ENCODE data around the gene TXNRD3. TPM values are rescaled to one million over a fixed set of nuclear protein-coding genes. Genes with fewer than 3 reads are reported as not detected.

Gene TXNRD3
- polyA plus RNA-seq, 1 donor (not counting 4 experiments of a cell fraction or from before 2014, with no cell fraction given) = 9.7 TPM

- Histone ChIP-seq H2AFZ (ENCODE audit: control insufficient read depth, low read length) (no peak overlapping the region), H3K79me2 (ENCODE audit: control insufficient read depth, insufficient read depth, low read length) (no peaks in the 10 kb centered on the region), H3K27me3 (ENCODE audit: control insufficient read depth, extremely low read depth, insufficient read depth, low read length) (peaks cover 15% of the 10 kb centered on the region), H3K9ac (ENCODE audit: control insufficient read depth, extremely low read depth, insufficient read depth, low read length) (no peak overlapping the region), H3K36me3 (ENCODE audit: control insufficient read depth in 2 of 2, extremely low read depth in 1 of 2, insufficient read depth in 2 of 2, low read length in 2 of 2) (no peaks in the 10 kb centered on the region), H3K27ac (ENCODE audit: control insufficient read depth, insufficient read depth, low read length) (no peak overlapping the region), H4K20me1 (ENCODE audit: control insufficient read depth, extremely low read depth, insufficient read depth, low read length) (no peaks in the 10 kb centered on the region), H3K4me3 (ENCODE audit: control insufficient read depth in 2 of 3, extremely low read depth in 1 of 3, insufficient read depth in 2 of 3, low read depth in 1 of 3, low read length in 3 of 3) (no peak overlapping the region), H3K4me1 (ENCODE audit: control insufficient read depth, extremely low read depth, insufficient read depth, low read length) (no peaks in the 10 kb centered on the region), H3K9me3 (ENCODE audit: control insufficient read depth, low read depth, low read length) (no peaks in the 10 kb centered on the region), H3K9me1 (ENCODE audit: control insufficient read depth, extremely low read depth, insufficient read depth, low read length) (no peaks in the 10 kb centered on the region), H3K4me2 (ENCODE audit: control insufficient read depth, extremely low read depth, insufficient read depth, low read depth, low read length) (no peak overlapping the region)
- no peak for TF ChIP-seq EZH2 (IDR thresholded peaks at IDR 0.05; ENCODE audit: low read length)
- no peak for TF ChIP-seq CTCF (optimal IDR thresholded peaks at IDR 0.05 in 1 of 3, IDR thresholded peaks at IDR 0.05 in 1 of 3, conservative IDR thresholded peaks at IDR 0.05 in 1 of 3; ENCODE audit: extremely low read depth in 1 of 3, insufficient read depth in 2 of 3, low read length in 3 of 3)
- FAIRE-seq (no peak), DNase-seq (ENCODE audit: low read depth, low spot score) (no peak)
- dilution Hi-C loops (cut with MboI; ENCODE audit: extremely low pct_ligation_motif_present, low sequenced_read_pairs) = no loop called here
These were observed 25.7 kb upstream of the TXNRD3 start for GRCh38 chr3:126680667-126681055.

- Histone ChIP-seq H3K4me2 (ENCODE audit: control insufficient read depth, extremely low read depth, insufficient read depth, low read depth, low read length) (no peak overlapping the region), H2AFZ (ENCODE audit: control insufficient read depth, low read length) (no peak overlapping the region), H3K9me1 (ENCODE audit: control insufficient read depth, extremely low read depth, insufficient read depth, low read length) (no peaks in the 10 kb centered on the region), H4K20me1 (ENCODE audit: control insufficient read depth, extremely low read depth, insufficient read depth, low read length) (no peaks in the 10 kb centered on the region), H3K36me3 (ENCODE audit: control insufficient read depth in 2 of 2, extremely low read depth in 1 of 2, insufficient read depth in 2 of 2, low read length in 2 of 2) (no peaks in the 10 kb centered on the region), H3K4me1 (ENCODE audit: control insufficient read depth, extremely low read depth, insufficient read depth, low read length) (no peaks in the 10 kb centered on the region), H3K9me3 (ENCODE audit: control insufficient read depth, low read depth, low read length) (no peaks in the 10 kb centered on the region), H3K27me3 (ENCODE audit: control insufficient read depth, extremely low read depth, insufficient read depth, low read length) (peaks cover 15% of the 10 kb centered on the region), H3K9ac (ENCODE audit: control insufficient read depth, extremely low read depth, insufficient read depth, low read length) (no peak overlapping the region), H3K4me3 (ENCODE audit: control insufficient read depth in 2 of 3, extremely low read depth in 1 of 3, insufficient read depth in 2 of 3, low read depth in 1 of 3, low read length in 3 of 3) (no peak overlapping the region), H3K79me2 (ENCODE audit: control insufficient read depth, insufficient read depth, low read length) (no peaks in the 10 kb centered on the region), H3K27ac (ENCODE audit: control insufficient read depth, insufficient read depth, low read length) (no peak overlapping the region)
- DNase-seq (ENCODE audit: low read depth, low spot score) = no peak
- TF ChIP-seq EZH2 (IDR thresholded peaks at IDR 0.05; ENCODE audit: low read length) = no peak
- dilution Hi-C loops (cut with MboI; ENCODE audit: extremely low pct_ligation_motif_present, low sequenced_read_pairs) = no loop called here
- no peak for FAIRE-seq
These were observed 25.1 kb upstream of the TXNRD3 start for GRCh38 chr3:126679831-126680666.

All from keratinocyte (primary cell).